Gastroesophageal sphincter (tissue), 3 donors: ENCODE measurements around the gene TBC1D10A.
A peak's percentile ranks its signal among the peaks of the same experiment; 100 is the strongest.

Experiments used
- EP300 ChIP-seq: sonication (generic); formaldehyde crosslinking; IDR thresholded peaks from one replicate; pipeline ENCODE4 v1.6.1; 2017; ENCODE audit warnings: antibody characterized with exemption, mild to moderate bottlenecking
- POLR2A ChIP-seq, 2 donors: fragments of 450-650 bp; IDR thresholded peaks; one replicate each; pipeline ENCODE4 v1.6.1; 2017; ENCODE audit warnings: antibody characterized with exemption in 2 of 2, mild to moderate bottlenecking in 2 of 2, moderate library complexity in 1 of 2
- POLR2AphosphoS5 ChIP-seq: sonication (generic); formaldehyde crosslinking; IDR thresholded peaks from one replicate; pipeline ENCODE4 v1.6.1; 2017; ENCODE audit warnings: antibody characterized with exemption
- TF ChIP-seq, protein P1 (sequence below), 4 experiments: fragments of 200-600 bp in 2 of 4; fragments of 450-650 bp in 2 of 4; sonication (generic) in 1 of 4; IDR thresholded peaks; one replicate each; pipeline ENCODE4 v1.5.1; 2017 to 2019; ENCODE audit warnings: antibody characterized with exemption in 4 of 4, mild to moderate bottlenecking in 2 of 4, moderate library complexity in 2 of 4

DNA sequence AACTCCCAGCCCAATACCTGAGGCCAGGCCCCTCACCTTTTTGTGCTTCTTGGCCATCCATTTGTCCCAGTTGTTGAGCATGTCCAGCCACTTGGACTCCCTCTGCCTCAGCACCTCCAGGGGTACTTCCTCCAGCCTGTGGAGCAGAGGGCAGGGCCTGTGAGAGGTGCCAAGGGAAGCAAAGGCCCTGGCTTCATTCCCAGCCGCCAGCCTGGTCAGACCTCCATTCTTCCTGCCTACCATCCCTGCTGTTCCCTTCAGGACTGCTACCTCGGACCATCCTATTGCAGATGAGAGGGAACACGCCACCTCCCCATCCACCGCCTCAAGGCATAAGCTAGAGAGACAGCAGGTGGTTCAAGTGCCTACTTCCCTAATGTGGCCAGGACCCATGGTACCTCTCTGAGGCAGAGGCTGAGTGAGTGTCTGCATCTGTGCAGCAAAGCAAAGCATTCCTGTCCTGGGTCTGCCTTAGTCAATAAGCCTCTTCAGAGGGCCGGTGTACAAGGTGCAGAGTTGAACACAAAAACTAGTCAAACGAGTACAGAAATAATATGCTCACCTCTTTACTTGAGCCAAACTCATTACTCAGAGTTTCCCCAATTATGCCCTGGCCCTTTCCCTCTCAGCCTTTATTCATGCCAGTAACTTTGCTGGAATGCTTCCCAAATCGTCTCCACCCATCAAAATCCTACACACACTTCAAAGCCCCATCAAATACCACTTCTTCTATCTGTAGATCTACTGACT is 22.1 kb downstream of the TBC1D10A start:
- TF ChIP-seq, protein P1, sequence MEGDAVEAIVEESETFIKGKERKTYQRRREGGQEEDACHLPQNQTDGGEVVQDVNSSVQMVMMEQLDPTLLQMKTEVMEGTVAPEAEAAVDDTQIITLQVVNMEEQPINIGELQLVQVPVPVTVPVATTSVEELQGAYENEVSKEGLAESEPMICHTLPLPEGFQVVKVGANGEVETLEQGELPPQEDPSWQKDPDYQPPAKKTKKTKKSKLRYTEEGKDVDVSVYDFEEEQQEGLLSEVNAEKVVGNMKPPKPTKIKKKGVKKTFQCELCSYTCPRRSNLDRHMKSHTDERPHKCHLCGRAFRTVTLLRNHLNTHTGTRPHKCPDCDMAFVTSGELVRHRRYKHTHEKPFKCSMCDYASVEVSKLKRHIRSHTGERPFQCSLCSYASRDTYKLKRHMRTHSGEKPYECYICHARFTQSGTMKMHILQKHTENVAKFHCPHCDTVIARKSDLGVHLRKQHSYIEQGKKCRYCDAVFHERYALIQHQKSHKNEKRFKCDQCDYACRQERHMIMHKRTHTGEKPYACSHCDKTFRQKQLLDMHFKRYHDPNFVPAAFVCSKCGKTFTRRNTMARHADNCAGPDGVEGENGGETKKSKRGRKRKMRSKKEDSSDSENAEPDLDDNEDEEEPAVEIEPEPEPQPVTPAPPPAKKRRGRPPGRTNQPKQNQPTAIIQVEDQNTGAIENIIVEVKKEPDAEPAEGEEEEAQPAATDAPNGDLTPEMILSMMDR (IDR thresholded peaks at IDR 0.05): no peak
- TF ChIP-seq EP300 (no peak), POLR2A (IDR thresholded peaks at IDR 0.05) (no peak), POLR2AphosphoS5 (peak; percentile 74)
